SIG-M5 treated with dmso at 0.1 percent for 504 hours (cell line): ENCODE measurements around the gene PTPRK.
"Not testable (repeated sequence)": the region's sequence is repeated elsewhere in the genome, so short reads cannot be mapped to it uniquely, and the experiment has no call there.

ENCODE experiments used
- DNase-seq: peaks from one replicate; lab custom pipeline; 2025; ENCODE audit not compliant: unreplicated experiment; lab: John Stamatoyannopoulos, UW

Gene PTPRK

DNA sequence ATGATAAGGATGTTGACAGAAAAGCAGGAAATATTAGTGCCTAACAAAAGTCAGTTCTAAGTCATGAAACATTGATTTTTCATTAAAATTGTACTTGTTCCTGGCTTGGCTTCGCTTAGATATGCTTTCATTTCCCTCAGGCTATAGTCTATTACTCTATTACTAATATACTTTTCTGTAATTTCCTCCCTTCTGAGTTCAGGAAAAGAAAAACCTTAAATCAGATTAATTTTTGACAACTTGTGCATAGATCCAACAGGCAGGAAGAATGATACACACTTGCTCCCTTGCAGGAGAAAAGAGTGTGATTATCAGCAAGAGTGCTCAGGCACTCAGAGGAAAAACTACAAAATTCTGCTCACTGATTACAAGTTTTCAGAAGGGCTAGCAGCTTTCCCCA lies 474.4 kb downstream of the PTPRK start:
- DNase-seq = no peak

DNA sequence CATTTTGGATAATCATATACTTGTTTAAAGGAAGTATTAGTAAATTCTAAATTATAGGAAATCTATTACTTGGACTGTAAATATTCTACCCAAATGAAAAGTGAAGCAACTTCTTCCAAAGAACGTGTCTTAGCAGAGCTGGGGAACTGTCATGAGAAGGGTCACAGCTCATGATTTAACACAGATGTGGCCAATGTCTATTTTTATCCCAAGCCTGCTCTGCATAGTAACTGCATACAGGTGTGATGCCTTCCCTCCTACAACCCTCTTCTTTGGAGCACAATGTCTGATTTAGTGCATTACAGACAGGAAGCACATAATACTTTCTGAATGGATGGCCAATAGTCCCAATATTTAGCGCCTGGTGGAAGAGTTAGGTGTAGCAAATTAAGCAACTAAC lies 480.9 kb downstream of the PTPRK start:
- DNase-seq = no peak

DNA sequence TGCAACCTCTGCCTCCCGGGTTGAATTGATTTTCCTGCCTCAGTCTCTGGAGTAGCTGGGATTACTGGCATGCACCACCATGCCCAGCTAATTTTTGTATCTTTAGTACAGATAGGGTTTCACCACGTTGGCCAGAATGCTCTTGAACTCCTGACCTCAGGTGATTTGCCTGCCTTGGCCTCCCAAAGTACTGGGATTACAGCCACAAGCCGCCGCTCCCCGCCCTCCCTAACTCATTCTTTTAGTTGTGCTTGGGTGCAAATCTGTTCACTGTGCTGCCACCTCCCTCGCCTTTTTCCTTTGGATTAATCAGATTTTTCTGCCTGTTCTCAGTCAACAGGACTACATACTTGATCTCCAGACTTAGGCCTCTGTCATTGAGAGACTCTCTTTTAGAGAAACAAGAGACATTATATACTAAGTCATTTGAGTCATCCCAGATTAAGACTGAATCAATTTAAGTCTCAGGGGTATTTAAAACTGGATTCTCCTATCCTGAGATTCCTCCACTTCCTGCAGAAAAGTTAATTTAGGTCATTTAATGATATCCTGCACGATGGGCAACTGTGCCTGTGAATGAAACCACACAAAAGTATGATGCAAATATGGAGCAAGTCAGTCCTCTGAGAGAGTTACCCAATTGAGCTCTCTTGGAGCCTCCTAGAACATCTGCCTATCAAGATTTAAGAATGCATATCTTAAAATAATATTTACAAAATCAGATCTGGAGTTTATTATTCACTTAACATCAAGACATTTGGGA lies 483.4 kb downstream of the PTPRK start:
- DNase-seq = no peak

- no peak for DNase-seq
These were observed 487.2 kb downstream of the PTPRK start for GRCh38 chr6:128033156-128033555.

DNA sequence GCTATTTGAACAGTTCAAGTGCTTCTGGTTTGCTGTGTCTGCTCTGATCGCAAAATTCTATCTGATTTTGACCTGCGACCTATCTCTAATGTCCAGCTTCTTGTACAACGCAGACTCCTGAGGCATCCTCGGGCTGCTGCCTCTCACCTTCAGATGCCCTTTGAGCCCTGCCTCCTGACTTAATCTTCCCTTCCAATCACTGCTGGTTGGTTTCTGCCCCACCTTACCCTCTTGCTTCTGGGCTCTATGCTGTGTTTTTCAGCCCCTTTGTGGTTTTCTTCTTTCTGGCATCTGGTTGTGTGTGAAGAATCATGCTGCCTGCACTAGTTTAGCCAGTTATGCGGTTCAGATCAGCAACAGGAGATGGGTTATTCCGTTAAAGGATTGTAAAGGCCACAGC lies 488.4 kb downstream of the PTPRK start:
- DNase-seq = no peak

DNA sequence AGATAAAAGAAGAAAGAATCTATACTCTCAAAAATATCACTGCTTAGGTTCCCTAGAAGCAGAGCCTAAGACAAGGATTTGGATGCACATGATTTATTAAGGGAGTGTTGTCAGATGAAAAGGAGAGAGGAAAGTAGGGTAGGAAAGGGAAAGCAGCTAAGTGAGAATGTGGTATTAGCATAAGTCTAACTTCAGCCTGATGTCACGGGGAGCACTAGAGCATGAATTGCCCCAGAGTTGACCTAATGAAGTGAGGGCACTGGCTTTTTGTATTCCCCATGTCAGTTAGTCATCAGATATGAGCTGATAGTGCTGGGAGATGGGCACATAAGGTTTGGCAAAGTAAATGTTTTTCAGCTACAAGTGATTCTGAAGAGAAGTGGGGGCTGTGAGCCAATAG lies 490.6 kb downstream of the PTPRK start:
- DNase-seq = no peak

DNA sequence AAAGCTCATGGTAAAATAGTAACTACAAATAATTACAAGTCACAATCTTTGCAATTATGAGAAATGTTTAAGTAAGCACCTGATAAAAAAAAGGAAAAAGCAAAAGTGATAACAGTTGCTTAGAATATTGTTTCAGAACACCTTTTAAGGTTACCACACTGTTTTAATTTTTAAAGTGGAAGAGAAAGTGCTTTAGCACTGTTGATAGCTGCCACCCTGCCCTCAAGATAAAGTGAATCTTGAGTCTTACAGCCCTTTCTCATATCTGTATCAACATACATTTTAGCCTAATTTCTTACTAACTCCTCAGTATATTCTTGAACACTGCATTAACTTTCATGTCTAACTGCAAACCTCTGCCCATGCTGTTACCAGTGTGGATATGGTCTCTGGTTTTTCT lies 492.2 kb downstream of the PTPRK start:
- DNase-seq = no peak

DNA sequence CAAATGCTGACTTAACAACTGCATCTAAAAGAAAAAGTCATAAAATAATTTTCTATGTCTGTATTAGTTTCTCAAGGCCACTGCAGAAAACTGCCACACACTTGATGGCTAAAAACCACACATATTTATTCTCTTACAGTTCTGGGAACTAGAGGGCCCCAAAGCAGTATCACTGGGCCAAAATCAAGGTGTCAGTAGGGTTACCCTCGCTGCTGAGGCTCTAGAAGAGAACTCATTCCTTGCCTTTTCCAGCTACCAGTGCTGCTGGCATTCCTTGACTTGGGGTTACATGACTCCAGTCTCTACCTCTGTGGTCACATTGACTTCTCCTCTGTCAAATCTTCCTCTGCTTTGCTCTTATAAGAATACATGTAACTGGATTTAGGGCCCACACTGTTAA lies 494.9 kb downstream of the PTPRK start:
- DNase-seq = no peak

DNA sequence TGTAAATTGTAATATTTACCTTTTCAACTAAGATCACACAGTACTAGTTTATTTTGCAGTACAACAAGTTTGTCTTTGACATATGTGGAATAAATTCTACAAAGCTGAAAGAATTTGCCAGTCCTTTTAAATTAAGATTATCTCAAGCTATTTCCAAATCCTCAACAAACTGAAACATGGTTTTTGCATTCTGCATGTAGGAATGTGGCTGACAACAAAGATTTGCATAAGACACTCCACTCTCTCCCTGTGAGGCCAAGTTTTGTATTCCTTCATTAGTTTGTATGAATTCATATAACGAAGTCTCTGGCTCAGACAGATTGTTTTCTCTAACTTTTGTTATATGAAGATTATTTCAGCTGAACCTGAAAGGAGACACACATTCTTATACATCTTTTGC lies 495.4 kb downstream of the PTPRK start:
- no peak for DNase-seq

DNA sequence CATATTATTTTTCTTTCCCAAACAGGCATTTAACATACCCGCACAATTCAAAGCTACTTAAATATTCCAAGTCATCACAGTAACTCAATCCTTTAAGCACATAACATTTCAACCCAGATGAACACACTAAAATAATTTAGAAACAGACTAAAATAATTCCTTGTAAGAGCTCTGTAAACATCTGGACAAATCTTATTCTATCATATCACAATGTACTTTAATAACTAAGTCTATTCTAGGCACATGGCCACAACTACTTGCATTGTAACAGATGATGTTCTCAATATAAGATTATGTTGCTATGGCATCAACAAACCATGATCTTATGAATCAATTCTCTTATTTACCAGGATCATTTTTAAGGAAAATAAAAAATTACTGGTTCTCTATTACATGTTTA lies 496.4 kb downstream of the PTPRK start:
- no peak for DNase-seq

GRCh38 chr6:128018821-128019220 lies 501.6 kb downstream of the PTPRK start:
- no peak for DNase-seq

- no peak for DNase-seq
These were observed 503.1 kb downstream of the PTPRK start for GRCh38 chr6:128017288-128017687.

DNA sequence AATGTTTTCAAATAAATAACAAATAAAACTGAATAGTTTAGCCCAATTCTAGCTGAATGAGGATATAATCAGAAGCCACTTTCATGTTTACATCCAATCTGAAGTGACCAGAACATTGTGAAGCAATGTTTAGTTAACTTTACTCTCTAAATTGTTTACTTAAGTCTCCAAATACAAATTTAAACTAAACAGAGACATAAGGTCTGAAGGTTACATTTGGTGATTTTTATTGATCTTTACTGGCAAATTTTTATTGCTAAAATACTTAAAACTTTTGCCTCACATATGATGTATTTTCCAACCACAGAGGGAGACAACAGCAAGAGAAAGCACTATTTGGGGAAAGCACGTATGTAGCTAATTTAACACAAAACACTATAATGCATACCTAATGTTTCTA lies 512.7 kb downstream of the PTPRK start:
- DNase-seq = no peak

GRCh38 chr6:128005009-128005408 lies 515.4 kb downstream of the PTPRK start:
- no peak for DNase-seq

DNA sequence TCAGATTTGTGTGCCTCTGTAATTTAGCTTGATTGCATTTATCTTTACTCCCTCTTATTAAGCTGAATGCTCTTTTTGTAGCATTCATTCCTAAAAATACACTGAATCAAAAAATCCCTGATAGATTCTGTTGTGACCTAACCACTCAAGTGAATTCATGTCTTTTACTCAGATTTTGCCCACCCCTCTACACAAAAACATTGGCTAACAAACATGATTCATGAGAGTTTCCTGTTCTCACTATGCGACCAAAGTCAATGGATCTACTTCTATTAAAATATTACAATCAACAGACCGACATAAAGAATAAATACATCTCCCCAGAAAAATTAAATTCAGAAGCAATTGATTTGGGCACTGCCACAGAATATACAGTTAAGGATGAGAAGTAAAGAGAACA lies 520.0 kb downstream of the PTPRK start:
- DNase-seq = no peak

DNA sequence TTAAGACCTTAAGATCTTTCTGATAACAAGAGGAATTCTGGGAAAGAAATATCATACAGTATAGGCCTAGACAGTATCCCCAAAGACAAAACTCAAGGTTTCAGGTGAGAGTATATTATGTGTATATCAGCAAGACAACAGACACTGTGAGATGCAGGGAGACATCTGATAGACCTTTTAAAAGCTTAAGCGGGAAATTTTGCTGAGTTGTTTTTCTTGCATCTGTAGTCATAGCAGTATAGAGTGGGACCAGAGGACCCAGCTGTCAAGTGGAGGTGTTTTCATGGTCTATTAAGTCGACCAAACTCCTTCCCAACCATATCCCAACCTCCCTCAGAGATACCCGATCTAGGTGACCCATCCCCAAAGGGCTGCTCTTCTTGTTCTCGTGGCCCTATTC lies 521.4 kb downstream of the PTPRK start:
- no peak for DNase-seq

DNA sequence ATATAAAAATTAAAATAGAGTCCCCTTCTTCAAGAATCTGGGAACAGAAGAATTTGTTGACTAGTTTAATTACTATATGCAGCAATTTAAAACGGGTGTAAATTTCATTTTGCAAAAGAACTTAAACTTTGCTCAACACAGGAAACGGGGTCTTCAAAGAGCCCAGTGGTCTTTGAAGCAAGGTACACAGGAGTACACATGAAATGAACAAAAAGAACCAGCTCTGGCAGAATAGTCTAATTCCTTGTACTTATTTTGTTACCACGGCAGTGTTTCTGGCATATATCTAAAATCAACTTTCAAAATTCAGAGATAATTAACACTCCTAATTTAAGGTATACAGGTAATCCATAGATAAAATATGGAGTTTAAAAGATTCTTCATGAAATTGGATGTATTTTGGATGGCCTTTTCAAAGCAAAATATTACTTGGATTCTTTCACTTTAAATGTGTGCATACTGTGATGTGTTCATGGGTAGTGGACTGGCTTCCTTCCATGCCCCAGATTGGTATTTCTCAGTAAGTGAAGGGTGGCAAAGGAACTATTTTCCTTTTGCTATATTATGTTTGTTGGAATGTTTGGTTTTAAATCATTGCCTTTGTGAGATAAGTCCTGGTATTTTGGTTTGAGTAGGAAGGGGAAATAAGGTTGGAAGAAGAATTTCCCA lies 522.8 kb downstream of the PTPRK start:
- DNase-seq = no peak

GRCh38 chr6:127996925-127997324 lies 523.5 kb downstream of the PTPRK start:
- DNase-seq = no peak

GRCh38 chr6:127992144-127992543 lies 528.3 kb downstream of the PTPRK start:
- DNase-seq = no peak

GRCh38 chr6:127990074-127990473 lies 530.3 kb downstream of the PTPRK start:
- no peak for DNase-seq

DNA sequence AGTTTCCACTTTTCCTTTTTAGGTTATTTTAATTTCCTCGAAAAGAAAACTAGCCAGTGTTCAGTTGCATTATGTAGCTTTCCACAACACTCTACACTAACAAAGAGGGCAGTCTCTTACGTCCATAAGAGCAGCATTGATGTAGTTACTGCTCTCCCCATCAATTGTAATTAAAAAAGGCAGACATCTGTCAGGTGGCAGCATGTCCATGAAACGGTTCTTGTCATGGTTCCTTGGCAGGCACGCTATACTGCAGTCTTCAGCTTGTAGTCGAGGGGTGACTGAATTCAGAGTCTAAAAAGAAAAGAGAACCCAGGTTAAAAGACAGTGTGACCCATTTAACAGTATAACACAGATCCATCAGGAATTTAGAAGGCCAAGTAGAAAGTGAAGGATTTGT lies 539.4 kb downstream of the PTPRK start:
- no peak for DNase-seq

DNA sequence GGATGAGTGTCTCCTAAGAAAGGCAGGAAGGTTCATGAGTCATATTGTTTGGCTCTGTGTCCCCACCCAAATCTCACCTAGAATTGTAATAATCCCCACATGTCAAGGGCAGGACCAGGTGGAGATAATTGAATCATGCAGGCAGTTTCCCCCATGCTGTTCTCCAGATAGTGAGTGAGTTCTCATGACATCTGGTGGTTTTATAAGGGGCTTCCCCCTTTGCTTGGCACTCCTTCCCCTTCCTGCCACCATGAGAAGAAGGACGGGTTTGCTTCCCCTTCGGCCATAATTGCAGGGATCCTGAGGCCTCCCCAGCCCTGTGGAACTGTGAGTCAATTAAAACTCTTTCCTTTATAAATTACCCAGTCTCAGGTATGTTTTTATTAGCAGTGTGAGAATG lies 542.2 kb downstream of the PTPRK start:
- not testable (repeated sequence) for DNase-seq

GRCh38 chr6:127976796-127977195 lies 543.6 kb downstream of the PTPRK start:
- no peak for DNase-seq
